Measurements from ENCODE around the gene STIM1.

The STIM1 gene

GRCh38 chr11:3929649-3930048, 74.2 kb downstream of the STIM1 start:
- TF ChIP-seq RARB (CRISPR knock-in tag; IDR thresholded peaks at IDR 0.05) (no peak), ESRRG (CRISPR knock-in tag; IDR thresholded peaks at IDR 0.05) (no peak), TCF4 (CRISPR knock-in tag; IDR thresholded peaks at IDR 0.05; ENCODE audit: borderline replicate concordance) (no peak), ARNTL (CRISPR knock-in tag; IDR thresholded peaks at IDR 0.05; ENCODE audit: borderline replicate concordance, low read depth) (no peak), TSHZ2 (CRISPR knock-in tag; IDR thresholded peaks at IDR 0.05) (no peak), POU6F1 (CRISPR knock-in tag; IDR thresholded peaks at IDR 0.05; ENCODE audit: borderline replicate concordance, low read depth) (no peak), ZFP30 (CRISPR knock-in tag; IDR thresholded peaks at IDR 0.05) (no peak), OSR1 (CRISPR knock-in tag; IDR thresholded peaks at IDR 0.05) (no peak), PPARA (CRISPR knock-in tag; IDR thresholded peaks at IDR 0.05; ENCODE audit: borderline replicate concordance) (no peak), ZNF565 (CRISPR knock-in tag; conservative IDR thresholded peaks at IDR 0.05; ENCODE audit: low read depth) (no peak), SNAI2 (CRISPR knock-in tag; IDR thresholded peaks at IDR 0.05) (no peak), ZC3H10 (CRISPR knock-in tag; IDR thresholded peaks at IDR 0.05) (no peak)
- ATAC-seq = no peak

GRCh38 chr11:3932698-3933097, 77.2 kb downstream of the STIM1 start:
- ATAC-seq = no peak
- TF ChIP-seq BACH2 (CRISPR knock-in tag; IDR thresholded peaks at IDR 0.05; ENCODE audit: borderline replicate concordance) (no peak), ZNF565 (CRISPR knock-in tag; conservative IDR thresholded peaks at IDR 0.05; ENCODE audit: low read depth) (no peak), GLIS3 (CRISPR knock-in tag; IDR thresholded peaks at IDR 0.05) (no peak), POU6F1 (CRISPR knock-in tag; IDR thresholded peaks at IDR 0.05; ENCODE audit: borderline replicate concordance, low read depth) (no peak), OSR1 (CRISPR knock-in tag; IDR thresholded peaks at IDR 0.05) (no peak), CSDC2 (CRISPR knock-in tag; IDR thresholded peaks at IDR 0.05) (no peak), ZNF70 (CRISPR knock-in tag; IDR thresholded peaks at IDR 0.05) (no peak), SNAI2 (CRISPR knock-in tag; IDR thresholded peaks at IDR 0.05) (no peak), TSHZ2 (CRISPR knock-in tag; IDR thresholded peaks at IDR 0.05) (no peak), TOX (CRISPR knock-in tag; IDR thresholded peaks at IDR 0.05; ENCODE audit: borderline replicate concordance) (no peak), ZFP3 (CRISPR knock-in tag; IDR thresholded peaks at IDR 0.05) (no peak), ARNTL (CRISPR knock-in tag; IDR thresholded peaks at IDR 0.05; ENCODE audit: borderline replicate concordance, low read depth) (no peak), PPARA (CRISPR knock-in tag; IDR thresholded peaks at IDR 0.05; ENCODE audit: borderline replicate concordance) (no peak), PATZ1 (CRISPR knock-in tag; IDR thresholded peaks at IDR 0.05; ENCODE audit: borderline replicate concordance) (no peak), CSRNP3 (CRISPR knock-in tag; IDR thresholded peaks at IDR 0.05) (no peak), ZC3H10 (CRISPR knock-in tag; IDR thresholded peaks at IDR 0.05) (no peak), TCF4 (CRISPR knock-in tag; IDR thresholded peaks at IDR 0.05; ENCODE audit: borderline replicate concordance) (no peak)

All from SK-N-SH treated with all-trans-retinoic acid at 6 μM for 48 hours (cell line).